IMR-90 (cell line): Measurements from ENCODE around the gene YY1AP1.

Source experiments
- CTCF ChIP-seq: conservative IDR thresholded peaks from 2 replicates; pipeline ENCODE4 v1.5.1; 2012; ENCODE audit warnings: mild to moderate bottlenecking, low read depth, low read length, improper control_type of control experiment
- MAZ ChIP-seq: IDR thresholded peaks from 2 replicates; pipeline ENCODE4 v1.6.1; 2012; ENCODE audit warnings: low read depth, mild to moderate bottlenecking, low read length, improper control_type of control experiment, moderate library complexity, borderline replicate concordance
- POLR2A ChIP-seq: IDR thresholded peaks from 2 replicates; pipeline ENCODE4 v1.6.1; 2012; ENCODE audit warnings: mild to moderate bottlenecking, low read depth, low read length
- USF2 ChIP-seq: fragments of 150-350 bp; IDR thresholded peaks from 2 replicates; pipeline ENCODE4 v1.6.1; 2017; ENCODE audit warnings: mild to moderate bottlenecking, antibody characterized with exemption, low read length, low read depth

- TF ChIP-seq CTCF = no peak
- no peak for TF ChIP-seq POLR2A
- TF ChIP-seq MAZ = no peak
- no peak for TF ChIP-seq USF2
Observed at GRCh38 chr1:155719703-155720102, 31.1 kb upstream of the YY1AP1 start.
